ENCODE measurements around the gene ZNF653. TPM values are rescaled to one million over a fixed set of nuclear protein-coding genes. Genes with fewer than 3 reads are reported as not detected.

Gene ZNF653
- total RNA-seq, 2 donors from 2014 or later, result 10.3 to 20.3 TPM

DNA sequence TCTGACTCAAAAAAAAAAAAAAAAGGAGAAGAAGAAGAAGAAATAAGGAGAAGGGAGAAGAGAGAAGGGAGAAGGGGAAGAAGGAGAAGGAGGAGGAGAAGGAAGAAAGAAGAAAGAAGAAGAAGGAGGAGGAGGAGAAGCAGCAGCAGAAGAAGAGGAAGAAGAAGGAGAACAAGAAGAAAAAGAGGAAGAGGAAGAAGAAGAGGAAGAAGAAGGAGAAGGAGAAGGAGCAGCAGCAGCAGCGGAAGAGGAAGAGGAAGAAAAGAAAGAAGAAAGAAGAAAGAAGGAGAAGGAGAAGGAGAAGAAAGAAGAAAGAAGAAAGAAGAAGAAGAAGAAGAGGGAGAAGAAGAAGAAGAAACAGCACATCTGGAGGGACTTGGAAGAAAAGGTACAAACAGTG is 28.9 kb upstream of the ZNF653 start:
- Mint-ChIP-seq H3K9me3 (no peaks in the 10 kb centered on the region), H3K36me3 (no peaks in the 10 kb centered on the region), H3K27ac (no peak overlapping the region)
- DNase-seq (ENCODE audit: low spot score in 2 of 2), result no peak
- no peak for ATAC-seq

DNA sequence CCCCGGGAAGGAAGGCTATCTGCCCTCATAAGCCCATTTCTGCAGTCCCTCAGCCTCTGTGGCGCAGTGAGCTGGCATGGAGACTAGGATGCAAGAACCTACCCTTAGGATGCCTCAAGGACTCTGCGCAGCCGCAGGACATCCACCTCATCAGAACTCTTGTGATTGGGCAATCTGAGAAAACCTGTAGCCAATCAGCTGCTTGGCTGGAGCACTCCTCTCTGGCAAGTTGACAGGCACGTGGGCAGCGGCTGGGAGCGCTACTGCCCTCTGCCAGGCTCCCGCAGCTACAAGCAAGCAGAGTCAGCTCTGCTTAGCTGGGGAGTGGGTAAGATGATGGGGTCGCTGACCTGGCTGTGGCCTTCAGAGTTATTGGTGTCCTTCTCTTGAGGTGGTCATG is 24.8 kb upstream of the ZNF653 start:
- DNase-seq (ENCODE audit: low spot score in 2 of 2) (peak in 1 of 2 donors; percentile 48), ATAC-seq (peak; percentile 1 to 4)

DNA sequence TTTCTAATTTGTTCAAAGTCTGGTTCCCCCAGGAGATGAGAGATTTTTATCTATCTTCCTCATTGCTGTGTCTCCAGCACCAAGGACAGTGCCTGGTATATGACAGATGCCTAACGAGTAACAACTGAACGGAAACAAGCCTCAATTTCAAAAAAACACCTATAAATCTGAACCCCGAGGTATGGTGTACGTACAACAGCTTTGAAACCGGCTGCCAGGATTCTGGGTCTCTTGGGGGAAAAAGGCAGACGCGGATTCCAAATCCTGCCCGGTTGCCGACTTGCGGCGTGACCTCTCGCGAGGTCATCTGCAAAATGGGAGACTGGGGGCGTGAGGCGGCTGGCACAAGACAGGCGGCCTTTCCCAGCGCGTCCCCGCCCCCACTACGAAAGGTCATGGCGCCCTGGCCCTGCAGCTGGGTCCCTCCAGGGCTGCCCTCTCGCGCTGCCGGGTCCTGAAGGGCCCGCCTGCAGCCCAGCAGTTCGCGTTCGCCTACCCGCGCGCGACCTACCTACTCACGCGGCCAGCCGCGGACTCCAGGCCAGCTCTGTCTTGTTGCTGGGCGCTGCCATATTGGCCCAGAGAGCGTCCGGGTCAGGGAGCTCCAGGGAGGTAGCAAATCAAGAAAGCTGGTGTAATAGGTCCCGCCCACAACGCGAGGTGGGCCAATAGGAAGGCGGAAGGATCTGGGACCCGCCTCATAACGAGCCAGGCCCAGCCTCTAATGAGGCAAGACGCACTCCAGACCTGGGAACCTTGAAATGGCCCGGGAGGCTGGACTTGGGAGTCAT is 23.1 kb upstream of the ZNF653 start, which contains the start of gene ECSIT:
Gene ECSIT, minus strand, starts transcription at position 584 of the 791 bp plus-strand sequence. CDS start 9,964 bp downstream, outside the sequence.
- peaks cover 0 to 5% of the 10 kb centered on the region in 2 donors for H3K36me3 Mint-ChIP-seq
- H3K27ac Mint-ChIP-seq, result peak within 1 kb of the TSS; percentile 93 to 96
- no peaks in the 10 kb centered on the region for H3K9me3 Mint-ChIP-seq
- ATAC-seq (peak; percentile 97 to 98), DNase-seq (ENCODE audit: low spot score in 2 of 2) (peak; percentile 90 to 95)

More for the DNA sequence above, 24.8 kb upstream of the ZNF653 start:
- Mint-ChIP-seq H3K27ac (no peak overlapping the region), H3K36me3 (peaks cover 0 to 5% of the 10 kb centered on the region in 2 donors), H3K9me3 (no peaks in the 10 kb centered on the region)

DNA sequence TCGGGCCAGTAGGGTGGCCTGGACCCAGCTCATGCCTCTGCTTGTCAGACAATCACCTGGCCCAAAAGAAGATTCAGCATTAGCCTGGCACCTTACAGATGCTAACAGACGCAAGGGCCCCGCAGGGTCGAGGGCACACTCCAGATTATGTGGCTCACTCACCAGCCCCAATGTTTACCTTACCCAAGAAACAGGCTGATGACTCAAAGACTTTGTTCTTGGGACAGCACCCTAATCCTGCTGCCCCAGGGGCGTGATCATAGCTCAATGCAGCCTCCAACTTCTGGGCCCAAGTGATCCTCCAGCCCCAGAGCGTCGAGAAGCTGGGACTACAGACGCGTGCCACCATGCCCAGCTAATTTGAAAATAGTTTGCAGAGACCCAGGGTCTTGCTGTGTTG is 13.5 kb upstream of the ZNF653 start:
- peak in 1 of 2 donors; percentile 59 for ATAC-seq
- no peak for DNase-seq (ENCODE audit: low spot score in 2 of 2)
- no peaks in the 10 kb centered on the region for H3K9me3 Mint-ChIP-seq
- H3K36me3 Mint-ChIP-seq, result peaks cover 0 to 9% of the 10 kb centered on the region in 2 donors
- no peak overlapping the region for H3K27ac Mint-ChIP-seq

DNA sequence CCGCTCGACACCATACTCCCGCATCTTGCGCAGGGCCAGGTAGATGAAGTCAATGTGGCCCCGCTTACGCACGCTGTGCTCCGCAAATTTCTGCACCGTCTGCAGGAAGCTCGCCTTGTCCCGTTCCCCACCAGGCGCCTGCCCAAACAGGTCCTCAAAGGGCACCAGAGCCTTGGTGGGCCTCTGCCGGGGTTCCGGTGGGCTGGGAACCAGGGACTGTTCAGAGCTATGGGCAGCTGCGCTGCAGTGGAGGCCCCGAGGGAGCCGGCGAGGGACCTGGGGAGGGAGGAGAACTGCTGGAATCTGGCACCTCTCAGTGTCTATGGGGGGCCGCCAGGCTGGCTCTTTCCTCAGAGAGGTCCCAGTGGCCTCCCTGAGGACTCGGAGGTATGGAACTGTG is 8.3 kb upstream of the ZNF653 start:
- DNase-seq (ENCODE audit: low spot score in 2 of 2) (no peak), ATAC-seq (no peak)
- H3K36me3 Mint-ChIP-seq, result peaks cover 0 to 7% of the 10 kb centered on the region in 2 donors
- no peaks in the 10 kb centered on the region for H3K9me3 Mint-ChIP-seq
- no peak overlapping the region for H3K27ac Mint-ChIP-seq

DNA sequence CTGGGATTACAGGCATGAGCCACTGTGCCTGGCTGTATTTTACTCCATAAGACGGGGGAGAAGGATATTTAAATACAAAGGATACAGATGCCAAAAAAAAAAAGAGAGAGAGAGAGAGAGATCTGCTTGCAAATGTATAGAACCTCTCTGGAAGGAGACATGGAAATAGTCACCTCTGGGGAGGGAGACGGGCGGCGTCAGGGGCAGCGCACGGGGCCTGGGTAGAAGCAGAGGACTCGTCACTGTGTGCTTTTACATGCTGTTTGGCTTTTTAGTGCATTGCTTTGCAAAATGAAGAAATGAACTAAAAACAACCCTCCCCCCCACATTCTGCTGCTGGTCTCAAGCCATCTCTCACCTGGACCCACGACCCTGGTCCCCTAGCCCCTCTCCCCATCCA is 4.8 kb upstream of the ZNF653 start:
- DNase-seq (ENCODE audit: low spot score in 2 of 2) (no peak), ATAC-seq (no peak)
- Mint-ChIP-seq H3K36me3 (peaks cover 7% of the 10 kb centered on the region in 2 donors), H3K9me3 (no peaks in the 10 kb centered on the region), H3K27ac (no peak overlapping the region)

DNA sequence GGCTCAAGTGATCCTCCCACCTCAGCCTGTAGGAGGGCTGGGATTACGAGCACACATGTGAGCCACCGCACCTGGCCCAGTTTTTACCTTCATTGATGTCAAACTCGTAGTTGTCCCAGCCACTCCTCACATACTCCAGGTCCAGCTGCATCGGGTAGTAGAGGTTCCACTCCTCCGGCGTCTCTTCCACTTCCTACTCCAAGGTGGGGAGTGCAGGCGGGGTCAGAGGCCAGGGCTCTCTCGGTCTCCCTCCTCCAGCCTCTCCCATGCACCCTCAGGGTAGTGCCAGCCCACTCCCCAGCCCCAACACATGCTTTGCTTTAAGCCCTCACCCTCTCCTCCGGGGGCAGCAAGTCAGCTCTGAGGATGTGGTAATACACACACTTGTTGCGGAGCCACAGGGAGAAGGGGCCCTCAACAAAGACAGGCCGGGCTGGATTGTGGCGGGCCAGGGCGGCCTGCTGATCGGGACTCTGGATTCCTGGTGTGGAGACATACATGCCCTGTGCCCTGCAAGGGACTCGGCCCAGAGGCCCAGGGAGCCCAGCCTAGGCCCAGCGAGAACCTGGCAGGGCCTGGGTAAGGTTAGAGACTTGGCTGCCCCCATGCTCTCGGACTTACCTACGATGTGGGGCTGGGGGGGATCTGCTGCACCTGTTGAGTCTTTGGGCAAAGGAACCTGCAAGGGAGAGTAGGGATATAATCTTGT is 1.9 kb upstream of the ZNF653 start:
- DNase-seq (ENCODE audit: low spot score in 2 of 2) (no peak), ATAC-seq (no peak)
- no peaks in the 10 kb centered on the region for H3K9me3 Mint-ChIP-seq
- peaks cover 2 to 7% of the 10 kb centered on the region in 2 donors for H3K36me3 Mint-ChIP-seq
- peak overlapping the region; percentile 88 to 92 for H3K27ac Mint-ChIP-seq

DNA sequence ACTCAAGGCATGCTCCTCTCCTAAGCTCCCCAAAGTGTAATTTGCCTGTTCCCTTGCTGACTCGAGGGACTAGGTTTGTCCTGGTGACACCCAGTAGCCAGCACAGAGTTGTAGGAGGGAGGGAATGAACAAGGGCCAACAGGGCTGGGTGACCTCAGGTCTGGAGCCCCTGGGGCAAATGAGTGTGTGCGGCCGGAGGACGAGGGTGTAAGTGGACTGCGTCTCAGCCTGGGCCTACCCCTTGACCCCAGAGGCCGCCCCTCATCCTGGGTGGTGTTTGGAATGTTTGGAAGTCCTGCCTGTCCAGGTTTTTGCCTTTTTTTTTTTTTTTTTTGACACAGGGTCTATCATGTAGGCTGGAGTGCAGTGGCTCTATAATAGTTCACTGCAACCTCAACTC is 1.3 kb upstream of the ZNF653 start:
- Mint-ChIP-seq H3K36me3 (peaks cover 0 to 7% of the 10 kb centered on the region in 2 donors), H3K9me3 (no peaks in the 10 kb centered on the region), H3K27ac (peak overlapping the region; percentile 92 to 99)
- ATAC-seq, result no peak
- no peak for DNase-seq (ENCODE audit: low spot score in 2 of 2)

DNA sequence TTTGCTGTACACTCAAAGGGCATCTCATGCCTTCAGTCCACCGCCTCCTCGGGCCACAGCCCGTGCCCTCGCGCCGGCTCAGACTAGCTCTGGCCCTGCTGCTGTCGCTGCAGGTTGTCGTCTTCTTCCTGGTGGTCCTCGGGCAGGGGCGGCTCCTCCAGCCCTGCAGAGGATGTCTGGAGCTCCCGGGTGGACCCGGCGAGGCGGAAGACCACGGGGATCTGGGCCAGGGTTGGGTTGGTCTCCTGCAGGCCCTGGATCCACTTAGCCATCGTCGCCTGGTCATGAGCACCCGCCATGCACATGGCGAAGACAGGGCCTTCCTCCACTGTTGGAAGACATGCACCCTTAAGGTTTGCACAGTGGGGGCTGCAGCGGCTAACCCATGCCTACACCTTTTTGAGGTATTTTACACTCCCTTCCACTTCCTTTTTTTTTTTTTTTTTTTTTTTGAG is 489 bp upstream of the ZNF653 start:
- Mint-ChIP-seq H3K36me3 (peaks cover 5 to 7% of the 10 kb centered on the region in 2 donors), H3K27ac (peak overlapping the region; percentile 92 to 99), H3K9me3 (no peaks in the 10 kb centered on the region)
- DNase-seq (ENCODE audit: low spot score in 2 of 2) (no peak), ATAC-seq (peak; percentile 27 to 38)

DNA sequence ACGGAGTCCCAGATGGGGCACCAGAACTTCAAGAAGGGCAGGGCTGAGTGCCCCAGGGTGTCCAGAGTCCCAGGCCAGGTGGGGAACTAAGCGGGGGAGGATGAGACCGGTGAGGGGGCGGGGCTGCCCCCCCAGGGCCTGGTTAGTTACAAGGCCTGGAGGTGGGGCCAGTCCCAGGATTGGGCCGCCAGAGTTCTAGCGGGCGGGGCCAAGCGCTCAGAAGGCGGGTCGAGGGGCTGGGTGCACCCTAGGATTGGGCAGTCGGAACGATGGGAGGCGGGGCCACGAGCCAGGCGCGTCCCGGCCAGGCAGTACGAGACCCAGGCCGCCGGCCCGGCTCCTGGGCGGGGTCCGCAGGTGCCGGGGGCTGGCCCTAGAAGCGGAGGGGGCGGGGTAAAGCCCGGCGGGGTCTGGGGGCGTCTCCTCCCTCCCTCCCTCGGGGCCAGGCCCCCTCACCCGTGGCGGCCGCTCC is 571 bp downstream of the ZNF653 start:
- DNase-seq (ENCODE audit: low spot score in 2 of 2) (peak; percentile 97 to 99), ATAC-seq (peak; percentile 92 to 94)
- H3K27ac Mint-ChIP-seq, result peak overlapping the region; percentile 79 to 92
- no peaks in the 10 kb centered on the region for H3K9me3 Mint-ChIP-seq
- H3K36me3 Mint-ChIP-seq, result peaks cover 5 to 7% of the 10 kb centered on the region in 2 donors

DNA sequence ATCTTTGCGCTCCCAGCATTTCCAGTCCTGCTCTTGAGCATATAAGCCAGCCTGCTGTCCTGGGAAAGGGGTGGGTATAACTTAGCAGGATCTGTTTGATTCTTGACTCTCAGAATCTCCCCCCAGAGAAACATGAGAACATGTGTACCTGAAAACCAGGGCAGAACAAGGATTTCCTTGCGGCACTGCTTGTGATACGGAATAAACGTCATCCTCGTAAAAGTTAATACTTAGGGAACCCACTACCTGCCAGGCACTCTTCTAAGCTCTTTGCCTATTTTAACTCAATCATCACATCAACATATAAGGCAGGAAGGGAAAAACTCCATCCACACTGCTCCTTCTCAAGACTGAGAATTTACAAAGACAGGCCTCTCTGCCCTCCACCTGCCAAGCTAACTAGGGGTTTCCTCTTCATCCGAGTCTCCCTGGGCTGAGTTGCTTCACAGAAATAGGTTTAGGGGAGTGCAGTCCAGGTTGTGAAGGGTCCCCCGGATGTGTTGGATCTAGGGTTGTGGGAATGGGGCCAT is 1.1 kb downstream of the ZNF653 start:
- H3K27ac Mint-ChIP-seq, result peak overlapping the region; percentile 79 to 92
- no peak for ATAC-seq
- H3K36me3 Mint-ChIP-seq, result peaks cover 5 to 7% of the 10 kb centered on the region in 2 donors
- no peaks in the 10 kb centered on the region for H3K9me3 Mint-ChIP-seq
- DNase-seq (ENCODE audit: low spot score in 2 of 2), result no peak

DNA sequence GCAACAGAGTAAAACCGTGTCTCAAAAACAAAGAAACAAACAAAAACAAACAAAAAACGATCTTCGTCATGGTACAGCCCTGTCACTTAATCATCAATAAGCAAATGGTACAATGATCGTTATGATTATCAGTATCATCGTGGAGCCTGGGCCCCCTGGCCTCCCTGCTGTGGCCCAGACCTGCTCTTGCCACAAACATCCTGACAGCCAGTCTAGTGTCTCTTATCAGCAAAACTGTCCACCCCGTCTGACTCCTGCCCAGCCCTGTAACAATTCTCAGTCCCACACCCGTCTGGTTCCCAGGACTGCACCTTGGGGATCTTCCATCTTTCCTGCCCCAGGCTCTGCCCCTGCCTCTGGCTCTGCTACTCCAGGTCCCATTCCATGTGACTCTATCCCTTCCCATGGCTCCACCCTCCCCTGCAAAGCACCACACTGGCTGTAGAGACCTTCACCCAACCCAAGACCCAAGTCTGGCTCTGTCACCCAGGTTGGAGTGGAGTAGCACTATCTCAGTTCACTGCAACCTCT is 5.7 kb downstream of the ZNF653 start:
- peak overlapping the region in 1 of 2 donors; percentile 83 for H3K27ac Mint-ChIP-seq
- no peaks in the 10 kb centered on the region for H3K9me3 Mint-ChIP-seq
- DNase-seq (ENCODE audit: low spot score in 2 of 2) (no peak), ATAC-seq (no peak)
- peaks cover 0 to 5% of the 10 kb centered on the region in 2 donors for H3K36me3 Mint-ChIP-seq

DNA sequence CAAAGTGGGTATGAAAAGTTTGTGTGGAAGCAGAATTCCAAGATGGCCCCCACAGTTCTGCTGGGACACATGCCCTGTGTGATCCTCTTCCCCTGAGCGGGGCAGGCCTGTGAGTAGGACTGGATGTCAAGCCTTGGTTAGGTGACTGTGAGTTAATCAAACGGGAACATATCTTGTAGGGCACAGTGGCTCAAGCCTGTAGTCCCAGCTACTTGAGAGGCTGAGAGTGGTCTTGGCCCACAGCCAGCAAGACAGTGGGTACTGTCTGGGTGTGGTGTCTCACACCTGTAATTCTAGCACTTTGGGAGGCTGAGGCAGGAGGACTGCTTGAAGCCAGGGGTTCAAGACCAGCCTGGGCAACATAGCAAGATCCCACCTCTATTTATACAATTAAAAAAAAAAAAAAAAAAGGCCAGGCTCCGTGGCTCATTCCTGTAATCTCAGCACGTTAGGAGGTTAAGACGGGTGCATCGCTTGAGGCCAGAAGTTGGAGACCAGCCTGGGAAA is 6.4 kb downstream of the ZNF653 start:
- Mint-ChIP-seq H3K9me3 (no peaks in the 10 kb centered on the region), H3K36me3 (peaks cover 0 to 5% of the 10 kb centered on the region in 2 donors), H3K27ac (peak overlapping the region in 1 of 2 donors; percentile 37)
- ATAC-seq, result no peak
- DNase-seq (ENCODE audit: low spot score in 2 of 2), result no peak

DNA sequence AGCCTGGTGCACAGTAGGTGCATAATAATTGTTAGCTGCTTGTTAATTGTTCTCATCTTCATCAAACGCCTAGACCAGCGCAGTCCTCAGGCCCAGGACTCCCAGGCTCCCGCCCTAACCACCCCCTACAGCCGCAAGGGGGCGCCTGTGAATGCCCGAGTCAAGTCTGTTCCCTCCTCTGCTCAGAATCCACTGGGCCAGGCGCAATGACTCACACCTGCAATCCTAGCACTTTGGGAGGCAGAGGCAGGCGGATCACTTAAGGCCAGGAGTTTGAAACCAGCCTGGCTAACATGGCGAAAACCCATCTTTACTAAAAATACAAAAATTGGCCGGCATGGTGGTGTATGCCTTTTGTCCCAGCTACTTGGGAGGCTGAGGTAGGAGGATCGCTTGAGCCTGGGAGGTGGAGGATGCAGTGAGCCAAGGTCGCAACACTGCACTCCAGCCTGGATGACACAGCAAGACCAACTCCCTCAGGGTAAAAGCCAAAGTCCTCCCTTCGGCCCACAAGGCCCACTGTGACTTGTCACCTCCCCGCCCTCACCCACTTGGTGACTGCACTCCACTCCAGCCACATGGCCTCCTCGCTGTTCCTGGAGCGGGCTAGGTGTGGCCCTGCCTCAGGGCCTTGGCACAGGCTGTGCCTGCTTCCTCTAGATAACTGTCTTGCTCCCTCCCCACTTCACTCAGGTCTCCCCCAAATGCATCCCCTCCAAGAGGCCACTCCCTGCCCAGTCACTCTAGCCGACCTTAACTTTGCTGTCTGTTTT is 9.1 kb downstream of the ZNF653 start:
- peaks cover 0 to 4% of the 10 kb centered on the region in 2 donors for H3K36me3 Mint-ChIP-seq
- ATAC-seq (peak; percentile 77 to 86), DNase-seq (ENCODE audit: low spot score in 2 of 2) (peak in 1 of 2 donors; percentile 74)
- no peaks in the 10 kb centered on the region for H3K9me3 Mint-ChIP-seq
- H3K27ac Mint-ChIP-seq, result no peak overlapping the region

DNA sequence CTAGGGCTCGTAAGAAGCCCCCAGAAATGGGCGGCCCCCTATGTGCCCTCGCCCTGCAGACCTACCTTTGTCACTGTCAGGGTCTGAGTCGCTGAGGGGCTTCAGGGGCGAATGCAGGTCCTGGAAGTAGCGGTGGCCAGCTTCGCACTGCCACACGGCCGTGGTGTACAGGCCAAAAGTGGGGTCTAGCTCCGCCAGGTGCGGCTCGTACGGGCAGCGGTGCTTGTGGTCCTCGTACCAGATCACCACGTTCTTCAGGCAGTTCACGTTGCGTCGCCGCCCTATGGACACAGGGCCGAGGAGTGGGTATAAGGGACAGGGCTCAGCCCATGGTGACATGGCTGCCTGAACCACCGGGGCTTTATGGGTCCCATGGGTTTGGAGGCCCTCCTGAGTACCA is 9.8 kb downstream of the ZNF653 start:
- Mint-ChIP-seq H3K27ac (no peak overlapping the region), H3K9me3 (no peaks in the 10 kb centered on the region), H3K36me3 (no peaks in the 10 kb centered on the region)
- ATAC-seq, result peak in 1 of 2 donors; percentile 18
- no peak for DNase-seq (ENCODE audit: low spot score in 2 of 2)

DNA sequence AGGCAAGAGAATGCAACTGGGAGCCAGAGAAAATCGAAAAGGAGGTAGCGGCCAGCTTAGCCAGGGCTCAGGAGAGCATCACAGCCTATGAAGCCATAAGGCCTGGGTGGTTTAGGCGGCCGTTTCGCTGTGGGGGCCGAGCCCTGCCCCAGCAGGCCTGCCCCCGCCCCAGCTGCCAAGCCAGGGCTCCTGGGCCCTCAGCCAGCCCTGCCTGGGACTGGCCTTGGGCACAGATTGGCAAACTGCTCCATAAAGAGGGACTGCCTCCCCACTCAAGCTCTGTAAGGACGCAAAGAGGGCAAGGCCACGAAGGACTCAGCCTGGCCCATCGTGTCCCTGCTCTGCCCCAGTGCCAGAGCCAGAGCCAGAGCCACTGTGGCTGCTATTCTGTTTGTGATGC is 10.2 kb downstream of the ZNF653 start:
- no peak for DNase-seq (ENCODE audit: low spot score in 2 of 2)
- H3K36me3 Mint-ChIP-seq, result no peaks in the 10 kb centered on the region
- no peak for ATAC-seq
- no peaks in the 10 kb centered on the region for H3K9me3 Mint-ChIP-seq
- H3K27ac Mint-ChIP-seq, result no peak overlapping the region
